IMR-90 (cell line): ENCODE measurements around the gene GIMAP7. TPM values are rescaled to one million over a fixed set of nuclear protein-coding genes. Genes with fewer than 3 reads are reported as not detected.

Experiments used
- ATAC-seq: fragments of 200-7000 bp; cut with Tn5 transposase; 2 replicates; pipeline ENCODE4 v1.9.1; 2020; ENCODE audit warnings: low read depth, mild to moderate bottlenecking, moderate library complexity
- BruUV-seq: library from RNA; stranded (reverse); fragments of 400-500 nt; replicated peaks from 2 replicates; lab custom pipeline; 2021; lab: Mats Ljungman, UMichigan
- CTCF ChIA-PET: fragments of 300-600 bp; formaldehyde crosslinking; extraction: SDS; loops from one replicate; lab custom pipeline; 2021; ENCODE audit warnings: antibody characterized with exemption; lab: Yijun Ruan, JAX
- POLR2A ChIA-PET: fragments of 300-600 bp; sonication (Branson Sonifier 250); formaldehyde crosslinking; loops from one replicate; lab custom pipeline; 2022; ENCODE audit warnings: antibody characterized with exemption; ENCODE audit not compliant: unreplicated experiment; lab: Charles Lee
- DNase-seq: peaks from one replicate; pipeline ENCODE4 v3.0.0; 2013
- H2AFZ ChIP-seq: replicated peaks from 2 replicates; pipeline ENCODE3; 2013; ENCODE audit warnings: low read length, mild to moderate bottlenecking; ENCODE audit not compliant: poor library complexity
- H2AK5ac ChIP-seq: 2 replicates; pipeline ENCODE4 v1.6.1; 2013; ENCODE audit warnings: low read depth, low read length, inconsistent platforms
- H2AK9ac ChIP-seq: replicated peaks from 2 replicates; pipeline ENCODE3; 2013; ENCODE audit warnings: mild to moderate bottlenecking, low read depth, low read length, moderate library complexity; ENCODE audit not compliant: poor library complexity
- H2BK120ac ChIP-seq: 2 replicates; pipeline ENCODE4 v1.6.1; 2013; ENCODE audit warnings: low read depth, low read length, inconsistent platforms
- H2BK15ac ChIP-seq: 3 replicates; pipeline ENCODE4 v1.6.1; 2013; ENCODE audit warnings: low read depth, low read length, inconsistent platforms
- H2BK20ac ChIP-seq: 2 replicates; pipeline ENCODE4 v1.6.1; 2013; ENCODE audit warnings: low read depth, mild to moderate bottlenecking, inconsistent platforms, low read length, moderate library complexity
- H2BK5ac ChIP-seq: 2 replicates; pipeline ENCODE4 v1.6.1; 2013; ENCODE audit warnings: mild to moderate bottlenecking, low read depth, low read length, inconsistent platforms; ENCODE audit not compliant: poor library complexity, severe bottlenecking
- H3K14ac ChIP-seq: replicated peaks from 2 replicates; pipeline ENCODE4 v1.6.1; 2013; ENCODE audit warnings: low read depth, low read length, inconsistent platforms
- H3K18ac ChIP-seq: 2 replicates; pipeline ENCODE4 v1.6.1; 2013; ENCODE audit warnings: low read depth, low read length, control low read depth
- H3K23ac ChIP-seq: 2 replicates; pipeline ENCODE4 v1.6.1; 2013; ENCODE audit warnings: low read depth, low read length, inconsistent platforms
- H3K27ac ChIP-seq: 2 replicates; pipeline ENCODE4 v1.5.1; 2013; ENCODE audit warnings: mild to moderate bottlenecking, control low read depth, low read length; ENCODE audit not compliant: insufficient read depth
- H3K27me3 ChIP-seq: 2 replicates; pipeline ENCODE4 v1.6.1; 2013; ENCODE audit warnings: low read length; ENCODE audit not compliant: control insufficient read depth, insufficient read depth
- H3K36me3 ChIP-seq: 2 replicates; pipeline ENCODE4 v1.6.1; 2013; ENCODE audit warnings: low read length, mixed read lengths; ENCODE audit not compliant: control insufficient read depth, insufficient read depth
- H3K4ac ChIP-seq: 2 replicates; pipeline ENCODE4 v1.6.1; 2013; ENCODE audit warnings: low read depth, low read length, inconsistent platforms
- H3K4me1 ChIP-seq: 2 replicates; pipeline ENCODE4 v1.6.1; 2013; ENCODE audit warnings: low read length, mixed read lengths; ENCODE audit not compliant: control insufficient read depth, insufficient read depth
- H3K4me2 ChIP-seq: 2 replicates; pipeline ENCODE4 v1.6.1; 2013; ENCODE audit warnings: low read depth, mild to moderate bottlenecking, control low read depth, low read length, moderate library complexity
- H3K4me3 ChIP-seq: 2 replicates; pipeline ENCODE4 v1.5.1; 2013; ENCODE audit warnings: low read depth, mild to moderate bottlenecking, control low read depth, low read length, moderate library complexity; ENCODE audit not compliant: insufficient read depth
- H3K56ac ChIP-seq: 2 replicates; pipeline ENCODE4 v1.6.1; 2013; ENCODE audit warnings: low read length, inconsistent platforms; ENCODE audit not compliant: insufficient read depth; ENCODE audit errors: extremely low read depth
- H3K79me1 ChIP-seq, 2 experiments: 2 replicates each; pipeline ENCODE4 v1.6.1; 2013; ENCODE audit warnings: low read length in 2 of 2, inconsistent platforms in 1 of 2, low read depth in 1 of 2
- H3K9ac ChIP-seq: 2 replicates; pipeline ENCODE4 v1.6.1; 2013; ENCODE audit warnings: low read depth, low read length, control low read depth
- H3K9me1 ChIP-seq: 2 replicates; pipeline ENCODE4 v1.6.1; 2013; ENCODE audit warnings: low read length, inconsistent platforms; ENCODE audit not compliant: insufficient read depth
- H3K9me3 ChIP-seq: 2 replicates; pipeline ENCODE4 v1.6.1; 2013; ENCODE audit warnings: low read length; ENCODE audit not compliant: control insufficient read depth, insufficient read depth
- H4K20me1 ChIP-seq: 2 replicates; pipeline ENCODE4 v1.6.1; 2013; ENCODE audit warnings: low read length, inconsistent platforms; ENCODE audit not compliant: insufficient read depth
- H4K5ac ChIP-seq: 2 replicates; pipeline ENCODE4 v1.6.1; 2013; ENCODE audit warnings: mild to moderate bottlenecking, low read depth, low read length, control low read depth
- H4K8ac ChIP-seq, 2 experiments: 2 replicates each; pipeline ENCODE4 v1.6.1; 2013; ENCODE audit warnings: low read depth in 2 of 2, low read length in 2 of 2, control low read depth in 1 of 2, inconsistent platforms in 1 of 2
- H4K91ac ChIP-seq: 2 replicates; pipeline ENCODE4 v1.6.1; 2013; ENCODE audit warnings: low read depth, low read length, inconsistent platforms; ENCODE audit not compliant: insufficient read depth
- CHD1 ChIP-seq: IDR thresholded peaks from 2 replicates; pipeline ENCODE4 v1.6.1; 2012; ENCODE audit warnings: low read depth, low read length, improper control_type of control experiment
- MXI1 ChIP-seq: IDR thresholded peaks from 2 replicates; pipeline ENCODE4 v1.6.1; 2012; ENCODE audit warnings: low read depth, mild to moderate bottlenecking, low read length, moderate library complexity, borderline replicate concordance
- SMC3 ChIP-seq: fragments of 150-350 bp; IDR thresholded peaks from 2 replicates; pipeline ENCODE4 v1.6.1; 2016; ENCODE audit warnings: low read depth, mild to moderate bottlenecking, antibody characterized with exemption, low read length, moderate library complexity
- dilution Hi-C: fragments of 300-500 bp; cut with HindIII; formaldehyde crosslinking; loops from one replicate; pipeline ENCODE4 v1.14.3; 2018; ENCODE audit warnings: low sequenced_read_pairs; ENCODE audit not compliant: unreplicated experiment
- in situ Hi-C: fragments of 300-500 bp; cut with MboI; formaldehyde crosslinking; loops from 3 replicates; pipeline ENCODE4 v1.14.3; 2019; ENCODE audit warnings: low sequenced_read_pairs, inconsistent platforms, mixed read lengths
- intact Hi-C: fragments of 100-400 bp; cut with micrococcal nuclease; formaldehyde crosslinking; loops from 2 replicates; pipeline ENCODE4 v1.10.0; 2022
- polyA plus RNA-seq, 3 experiments: library from polyadenylated mRNA; depleted of rRNA; stranded (reverse); fragments of >200 nt; gene quantifications; 2 replicates each; pipeline ENCODE4 v1.2.3, GENCODE V29; 2012; ENCODE audit warnings: low replicate concordance in 1 of 3
- total RNA-seq: library from RNA; depleted of rRNA; stranded (reverse); fragments of >200 nt; gene quantifications from 2 replicates; pipeline ENCODE4 v1.2.3, GENCODE V29; 2012

GIMAP7 gene
- total and polyA plus RNA-seq, 2 of the 4 experiments (the other 2 are of a cell fraction), result not detected

GRCh38 chr7:150502519-150502918 lies 12.2 kb upstream of the GIMAP7 start:
- ChIA-PET CTCF (interaction anchor here (0.6 kb wide), 1 partner anchor 21 kb away, joined by 3 read pairs; no protein-coding TSS in a partner anchor), POLR2A (no interaction called here)
- intact Hi-C loops, result no loop called here
- Histone ChIP-seq H3K27ac (no peak overlapping the region), H3K4me1 (no peaks in the 10 kb centered on the region), H4K91ac (no peak overlapping the region), H3K4me3 (no peak overlapping the region), H2AK5ac (no peak overlapping the region), H3K18ac (no peak overlapping the region), H3K4ac (no peak overlapping the region), H3K4me2 (no peak overlapping the region), H2BK120ac (no peak overlapping the region), H3K9ac (no peak overlapping the region), H2BK20ac (no peak overlapping the region), H2BK5ac (no peak overlapping the region), H2BK15ac (no peak overlapping the region), H3K14ac (no peak overlapping the region), H4K5ac (no peak overlapping the region), H3K23ac (no peak overlapping the region), H3K36me3 (no peaks in the 10 kb centered on the region), H3K9me1 (no peaks in the 10 kb centered on the region), H3K27me3 (no peaks in the 10 kb centered on the region), H4K20me1 (no peaks in the 10 kb centered on the region), H3K9me3 (no peaks in the 10 kb centered on the region; the same call in 1 of the 2 replicates), H3K79me1 (no peaks in the 10 kb centered on the region), H4K8ac (no peak overlapping the region), H2AFZ (no peak overlapping the region), H3K56ac (no peak overlapping the region), H2AK9ac (no peak overlapping the region)
- TF ChIP-seq CHD1 (no peak), SMC3 (no peak), MXI1 (no peak)
- dilution Hi-C loops, result no loop called here
- BruUV-seq, result no TSS peak
- DNase-seq, result no peak
- ATAC-seq, result no peak
- in situ Hi-C loops, result no loop called here
